MM.1S (cell line): ENCODE results near the gene COLEC11.

Source experiments
- DNase-seq: peaks from one replicate; pipeline ENCODE4 v3.0.0-alpha.2; 2015
- H2AFZ ChIP-seq: fragments of 300-600 bp; sonication (generic); 2 replicates; pipeline ENCODE4 v1.6.0; 2016; ENCODE audit warnings: antibody characterized with exemption, low read length
- H3F3A ChIP-seq: fragments of 300-600 bp; sonication (generic); 2 replicates; pipeline ENCODE4 v1.6.1; 2016; ENCODE audit warnings: mild to moderate bottlenecking, antibody characterized with exemption, low read length, moderate library complexity, mixed read lengths; ENCODE audit not compliant: insufficient read depth
- H3K27ac ChIP-seq: fragments of 300-600 bp; sonication (generic); 2 replicates; pipeline ENCODE4 v1.5.1; 2016; ENCODE audit warnings: mild to moderate bottlenecking, low read length
- H3K27me3 ChIP-seq: fragments of 300-600 bp; sonication (generic); replicated peaks from 2 replicates; pipeline ENCODE4 v1.6.0; 2016; ENCODE audit warnings: low read length; ENCODE audit not compliant: insufficient read depth
- H3K36me3 ChIP-seq: fragments of 300-600 bp; sonication (generic); replicated peaks from 2 replicates; pipeline ENCODE4 v1.6.1; 2016; ENCODE audit warnings: mild to moderate bottlenecking, low read length, mixed read lengths; ENCODE audit not compliant: insufficient read depth
- H3K4me1 ChIP-seq: fragments of 300-600 bp; sonication (generic); 2 replicates; pipeline ENCODE4 v1.6.1; 2016; ENCODE audit warnings: low read length, mixed read lengths
- H3K4me2 ChIP-seq: fragments of 300-600 bp; sonication (generic); 2 replicates; pipeline ENCODE4 v1.6.0; 2016; ENCODE audit warnings: low read depth, low read length
- H3K4me3 ChIP-seq: fragments of 300-600 bp; sonication (generic); 2 replicates; pipeline ENCODE4 v1.5.1; 2016; ENCODE audit warnings: low read length, mixed read lengths
- H3K79me2 ChIP-seq: fragments of 300-600 bp; sonication (generic); 2 replicates; pipeline ENCODE4 v1.6.1; 2016; ENCODE audit warnings: mixed run types, low read length, mixed read lengths
- H3K9ac ChIP-seq: fragments of 300-600 bp; sonication (generic); 2 replicates; pipeline ENCODE4 v1.6.1; 2016; ENCODE audit warnings: low read length, mixed read lengths
- H3K9me2 ChIP-seq: fragments of 300-600 bp; sonication (generic); replicated peaks from 2 replicates; pipeline ENCODE4 v1.6.1; 2016; ENCODE audit warnings: mild to moderate bottlenecking, low read length, mixed read lengths; ENCODE audit not compliant: insufficient read depth
- H3K9me3 ChIP-seq: fragments of 300-600 bp; sonication (generic); replicated peaks from 2 replicates; pipeline ENCODE4 v1.6.1; 2016; ENCODE audit warnings: mild to moderate bottlenecking, low read length, mixed read lengths; ENCODE audit not compliant: insufficient read depth
- H4K20me1 ChIP-seq: fragments of 300-600 bp; sonication (generic); 2 replicates; pipeline ENCODE4 v1.6.1; 2016; ENCODE audit warnings: mild to moderate bottlenecking, low read length, moderate library complexity, mixed read lengths; ENCODE audit not compliant: insufficient read depth
- EZH2 ChIP-seq: fragments of 300-600 bp; sonication (generic); optimal IDR thresholded peaks from 2 replicates; pipeline ENCODE3; 2017; ENCODE audit warnings: low read depth, mild to moderate bottlenecking, antibody characterized with exemption, low read length, mixed read lengths
- EZH2phosphoT487 ChIP-seq: fragments of 300-600 bp; sonication (generic); IDR thresholded peaks from 2 replicates; pipeline ENCODE4 v1.6.1; 2018; ENCODE audit warnings: antibody characterized with exemption, low read length
- TF ChIP-seq, protein P1 (sequence below): fragments of 300-600 bp; sonication (generic); IDR thresholded peaks from 2 replicates; pipeline ENCODE4 v1.5.1; 2016; ENCODE audit warnings: antibody characterized with exemption, low read length, mixed read lengths

Gene COLEC11

DNA sequence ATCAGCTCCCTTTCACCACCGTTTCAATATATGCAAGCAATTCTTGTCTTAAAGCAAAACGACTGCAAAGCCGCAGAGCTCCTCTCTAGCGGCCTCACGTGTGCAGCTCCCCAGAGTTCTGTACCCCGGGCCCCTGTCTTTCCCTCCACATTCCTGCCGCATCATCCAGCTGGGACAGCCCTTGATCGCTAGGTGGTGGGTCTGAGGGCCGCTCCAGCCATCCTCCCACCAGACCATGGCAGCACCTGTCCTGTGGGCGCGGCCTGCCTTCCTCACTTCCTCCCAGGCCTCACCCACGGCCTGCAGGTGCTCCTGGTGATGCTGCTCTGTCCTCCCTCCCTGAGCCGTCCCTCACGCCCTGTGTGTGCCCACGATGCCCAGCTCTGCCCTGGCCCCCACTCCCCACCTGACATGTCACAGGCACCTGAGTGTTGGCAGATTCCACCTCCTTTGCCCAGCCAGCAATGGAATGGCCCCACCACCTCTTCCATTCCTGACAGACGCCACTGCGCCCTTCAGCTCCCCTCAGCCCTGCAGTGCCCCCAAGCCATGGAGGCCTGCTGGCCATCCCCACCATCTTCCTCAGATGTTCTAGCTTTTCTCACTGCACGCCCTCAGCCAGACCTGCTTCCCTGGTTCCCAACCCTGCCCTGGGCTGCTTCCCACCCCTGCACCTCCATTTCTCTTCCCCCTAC, 47.8 kb downstream of the COLEC11 start:
- no peak for TF ChIP-seq EZH2
- TF ChIP-seq, protein P1, sequence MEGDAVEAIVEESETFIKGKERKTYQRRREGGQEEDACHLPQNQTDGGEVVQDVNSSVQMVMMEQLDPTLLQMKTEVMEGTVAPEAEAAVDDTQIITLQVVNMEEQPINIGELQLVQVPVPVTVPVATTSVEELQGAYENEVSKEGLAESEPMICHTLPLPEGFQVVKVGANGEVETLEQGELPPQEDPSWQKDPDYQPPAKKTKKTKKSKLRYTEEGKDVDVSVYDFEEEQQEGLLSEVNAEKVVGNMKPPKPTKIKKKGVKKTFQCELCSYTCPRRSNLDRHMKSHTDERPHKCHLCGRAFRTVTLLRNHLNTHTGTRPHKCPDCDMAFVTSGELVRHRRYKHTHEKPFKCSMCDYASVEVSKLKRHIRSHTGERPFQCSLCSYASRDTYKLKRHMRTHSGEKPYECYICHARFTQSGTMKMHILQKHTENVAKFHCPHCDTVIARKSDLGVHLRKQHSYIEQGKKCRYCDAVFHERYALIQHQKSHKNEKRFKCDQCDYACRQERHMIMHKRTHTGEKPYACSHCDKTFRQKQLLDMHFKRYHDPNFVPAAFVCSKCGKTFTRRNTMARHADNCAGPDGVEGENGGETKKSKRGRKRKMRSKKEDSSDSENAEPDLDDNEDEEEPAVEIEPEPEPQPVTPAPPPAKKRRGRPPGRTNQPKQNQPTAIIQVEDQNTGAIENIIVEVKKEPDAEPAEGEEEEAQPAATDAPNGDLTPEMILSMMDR = no peak
- TF ChIP-seq EZH2phosphoT487 = no peak
- no peaks in the 10 kb centered on the region for H3K27me3 ChIP-seq
- H3K9me2 ChIP-seq = no peaks in the 10 kb centered on the region

DNA sequence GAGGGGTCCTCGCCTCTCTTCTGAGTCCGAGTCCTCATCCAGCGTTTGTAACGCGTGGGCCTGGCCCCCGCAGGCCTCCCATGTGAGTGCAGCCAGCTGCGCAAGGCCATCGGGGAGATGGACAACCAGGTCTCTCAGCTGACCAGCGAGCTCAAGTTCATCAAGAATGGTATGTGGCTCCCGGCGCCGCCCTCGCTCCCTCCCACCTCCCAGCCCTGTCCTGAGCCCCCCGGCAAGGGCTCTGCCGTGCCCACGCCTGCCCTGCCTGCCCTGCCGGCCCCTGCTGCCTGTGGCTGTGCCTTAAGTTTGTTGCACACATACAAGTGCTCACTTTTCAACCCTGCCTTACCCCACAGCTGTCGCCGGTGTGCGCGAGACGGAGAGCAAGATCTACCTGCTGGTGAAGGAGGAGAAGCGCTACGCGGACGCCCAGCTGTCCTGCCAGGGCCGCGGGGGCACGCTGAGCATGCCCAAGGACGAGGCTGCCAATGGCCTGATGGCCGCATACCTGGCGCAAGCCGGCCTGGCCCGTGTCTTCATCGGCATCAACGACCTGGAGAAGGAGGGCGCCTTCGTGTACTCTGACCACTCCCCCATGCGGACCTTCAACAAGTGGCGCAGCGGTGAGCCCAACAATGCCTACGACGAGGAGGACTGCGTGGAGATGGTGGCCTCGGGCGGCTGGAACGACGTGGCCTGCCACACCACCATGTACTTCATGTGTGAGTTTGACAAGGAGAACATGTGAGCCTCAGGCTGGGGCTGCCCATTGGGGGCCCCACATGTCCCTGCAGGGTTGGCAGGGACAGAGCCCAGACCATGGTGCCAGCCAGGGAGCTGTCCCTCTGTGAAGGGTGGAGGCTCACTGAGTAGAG, 48.7 kb downstream of the COLEC11 start:
- Histone ChIP-seq H3K27ac (no peak overlapping the region), H3K9me3 (no peaks in the 10 kb centered on the region), H3K4me1 (no peaks in the 10 kb centered on the region), H3K4me2 (no peak overlapping the region), H3K79me2 (no peaks in the 10 kb centered on the region), H3F3A (no peaks in the 10 kb centered on the region), H4K20me1 (no peaks in the 10 kb centered on the region), H3K36me3 (no peaks in the 10 kb centered on the region), H3K9me2 (no peaks in the 10 kb centered on the region), H3K9ac (no peak overlapping the region), H2AFZ (no peak overlapping the region), H3K27me3 (no peaks in the 10 kb centered on the region), H3K4me3 (no peak overlapping the region)
- TF ChIP-seq EZH2 (no peak), EZH2phosphoT487 (no peak)
- TF ChIP-seq, protein P1 = no peak
- DNase-seq = no peak

More for the DNA sequence above, 47.8 kb downstream of the COLEC11 start:
- Histone ChIP-seq H3K27ac (no peak overlapping the region), H2AFZ (no peak overlapping the region), H4K20me1 (no peaks in the 10 kb centered on the region), H3K9ac (no peak overlapping the region), H3K4me3 (no peak overlapping the region), H3K4me2 (no peak overlapping the region), H3K36me3 (no peaks in the 10 kb centered on the region), H3F3A (no peaks in the 10 kb centered on the region), H3K79me2 (no peaks in the 10 kb centered on the region), H3K4me1 (no peaks in the 10 kb centered on the region), H3K9me3 (no peaks in the 10 kb centered on the region)
- no peak for DNase-seq

DNA sequence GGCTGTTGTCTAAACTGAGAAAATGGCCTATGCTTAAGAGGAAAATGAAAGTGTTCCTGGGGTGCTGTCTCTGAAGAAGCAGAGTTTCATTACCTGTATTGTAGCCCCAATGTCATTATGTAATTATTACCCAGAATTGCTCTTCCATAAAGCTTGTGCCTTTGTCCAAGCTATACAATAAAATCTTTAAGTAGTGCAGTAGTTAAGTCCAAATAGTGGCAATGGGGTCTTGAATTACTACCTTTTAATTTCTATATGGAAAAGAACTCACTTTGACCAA, 49.3 kb downstream of the COLEC11 start:
- Histone ChIP-seq H3F3A (no peaks in the 10 kb centered on the region), H3K79me2 (no peaks in the 10 kb centered on the region), H3K9me2 (no peaks in the 10 kb centered on the region), H3K4me3 (no peak overlapping the region), H3K4me2 (no peak overlapping the region), H3K27me3 (no peaks in the 10 kb centered on the region), H3K4me1 (no peaks in the 10 kb centered on the region), H3K9ac (no peak overlapping the region), H4K20me1 (no peaks in the 10 kb centered on the region), H3K36me3 (no peaks in the 10 kb centered on the region), H3K27ac (no peak overlapping the region), H2AFZ (no peak overlapping the region), H3K9me3 (no peaks in the 10 kb centered on the region)
- DNase-seq = no peak
- TF ChIP-seq EZH2phosphoT487 (no peak), EZH2 (no peak)
- TF ChIP-seq, protein P1 = no peak
